A549 (cell line): Measurements from ENCODE around the gene UROC1. TPM values are rescaled to one million over a fixed set of nuclear protein-coding genes. Genes with fewer than 3 reads are reported as not detected.

ENCODE experiments used
- ATAC-seq, 2 experiments: fragments of 200-7000 bp in 1 of 2; fragments of >200 bp in 1 of 2; cut with Nextera tagmentation in 1 of 2; cut with Tn5 transposase in 1 of 2; 3 replicates each; pipeline versions ENCODE4 v1.8.0 to v1.9.1; 2018 to 2020; ENCODE audit warnings: mild to moderate bottlenecking in 1 of 2, moderate library complexity in 1 of 2
- CTCF ChIA-PET: fragments of 300-600 bp; sonication (Branson Sonifier 250); formaldehyde crosslinking; extraction: SDS; loops from one replicate; lab custom pipeline; 2021; ENCODE audit warnings: antibody characterized with exemption, inconsistent platforms; lab: Yijun Ruan, JAX
- POLR2A ChIA-PET: fragments of 350-600 bp; formaldehyde crosslinking; extraction: SDS; loops from one replicate; lab custom pipeline; 2021; ENCODE audit warnings: antibody characterized with exemption, inconsistent platforms; lab: Yijun Ruan, JAX
- DNase-seq, 2 experiments: peaks; one replicate each; pipeline versions ENCODE4 v3.0.0 to v3.0.0-alpha.2; 2011 to 2016; ENCODE audit warnings: low read depth in 1 of 2, low spot score in 1 of 2
- FAIRE-seq: peaks from 2 replicates; lab custom pipeline; 2011; peaks lifted over from hg19 to GRCh38; lab: Jason Lieb, UNC
- H3K27ac ChIP-seq, 2 experiments: fragments of >200 bp; sonication (Bioruptor Twin); formaldehyde crosslinking; 3 replicates each; pipeline ENCODE4 v1.5.1; 2016 to 2017
- H3K4me1 ChIP-seq: fragments of >200 bp; sonication (Bioruptor Twin); formaldehyde crosslinking; 3 replicates; pipeline ENCODE4 v1.6.1; 2016
- H3K4me2 ChIP-seq: fragments of >200 bp; sonication (Bioruptor Twin); formaldehyde crosslinking; 3 replicates; pipeline ENCODE4 v1.6.1; 2016
- H3K4me3 ChIP-seq: fragments of >200 bp; sonication (Bioruptor Twin); formaldehyde crosslinking; 3 replicates; pipeline ENCODE4 v1.5.1; 2016
- H3K9me3 ChIP-seq: fragments of >200 bp; sonication (Bioruptor Twin); formaldehyde crosslinking; 3 replicates; pipeline ENCODE4 v1.6.1; 2016
- CEBPB ChIP-seq, 2 experiments: fragments of >200 bp in 1 of 2; sonication (Bioruptor Twin) in 1 of 2; formaldehyde crosslinking in 1 of 2; IDR thresholded peaks; 2 replicates each; pipeline ENCODE4 v1.6.1; 2012 to 2016
- CTCF ChIP-seq: fragments of >200 bp; sonication (Bioruptor Twin); formaldehyde crosslinking; IDR thresholded peaks from 3 replicates; pipeline ENCODE4 v1.5.1; 2016
- EHMT2 ChIP-seq: fragments of 200-600 bp; sonication (generic); IDR thresholded peaks from 2 replicates; pipeline ENCODE4 v1.6.1; 2016; ENCODE audit warnings: antibody characterized with exemption, low read depth, mild to moderate bottlenecking, moderate library complexity
- WGBS: methylation state at CpG from one replicate; pipeline ENCODE4 v1.1.6; 2017; ENCODE audit errors: missing lambda C conversion rate; 5-methylcytosine and 5-hydroxymethylcytosine counted together
- polyA plus RNA-seq, 4 experiments: library from polyadenylated mRNA; depleted of rRNA in 3 of 4; stranded (reverse); fragments of >200 nt; fragmentation: RNase III in 1 of 4; extraction: RNeasy Plus Mini Kit Qiagen cat#74134 plus additional on column Dnase treatment in 1 of 4; gene quantifications; 2 replicates in 3 of 4; 3 replicates in 1 of 4; pipeline ENCODE4 v1.2.3, GENCODE V29; 2011 to 2017
- small RNA-seq, 6 experiments: library from RNA; depleted of rRNA; stranded (forward); fragments of <200 nt; gene quantifications; one replicate each; pipeline ENCODE3, GENCODE V24; 2012

Gene UROC1
- polyA plus RNA-seq, 2 of the 4 experiments (the other 2 are of a cell fraction), result not detected

GRCh38 chr3:126432361-126433104, 85.0 kb downstream of the UROC1 start:
- ATAC-seq (no peak), FAIRE-seq (no peak), DNase-seq (no peak)
- Histone ChIP-seq H3K9me3 (no peaks in the 10 kb centered on the region), H3K4me2 (no peak overlapping the region), H3K4me3 (no peak overlapping the region), H3K4me1 (no peaks in the 10 kb centered on the region), H3K27ac (no peak overlapping the region)
- ChIA-PET CTCF (no interaction called here), POLR2A (no interaction called here)
- WGBS, result 90% methylated on average over 3 of the region's 4 CpGs
- TF ChIP-seq CTCF (no peak), EHMT2 (no peak), CEBPB (IDR thresholded peaks at IDR 0.05) (no peak)
- TF ChIP-seq, all 56 proteins: peak for 0

Small RNA genes lying within 50 kb of the gene (small RNA-seq; reads per million reads assigned to genes)
- gene RNA5SP138, result 0 reads per million in 6 experiments

Other genes with a start within 250 kb of the UROC1 start
- not detected in 2 replicates for gene KLF15, start 160.4 kb downstream of the UROC1 start, polyA plus RNA-seq (2011; rRNA removed)
- not detected in 3 replicates for gene KLF15, start 160.4 kb downstream of the UROC1 start, polyA plus RNA-seq (2017; fragmentation: RNase III; extraction: RNeasy Plus Mini Kit Qiagen cat#74134 plus additional on column Dnase treatment)
- gene CFAP100, start 122.9 kb downstream of the UROC1 start, polyA plus RNA-seq (2011; rRNA removed), result not detected in 2 replicates
- not detected in 3 replicates for gene CFAP100, start 122.9 kb downstream of the UROC1 start, polyA plus RNA-seq (2017; fragmentation: RNase III; extraction: RNeasy Plus Mini Kit Qiagen cat#74134 plus additional on column Dnase treatment)
- 8.5 and 13.6 TPM in 2 replicates for gene ZXDC, start 41.9 kb downstream of the UROC1 start, polyA plus RNA-seq (2011; rRNA removed)
- gene ZXDC, start 41.9 kb downstream of the UROC1 start, polyA plus RNA-seq (2017; fragmentation: RNase III; extraction: RNeasy Plus Mini Kit Qiagen cat#74134 plus additional on column Dnase treatment), result 5.8 to 6.1 TPM (median 6.0 TPM) in 3 replicates
- gene CHST13, start 6.4 kb upstream of the UROC1 start, polyA plus RNA-seq (2011; rRNA removed), result 0.26 and 0.30 TPM in 2 replicates
- 0.49 to 0.59 TPM (median 0.52 TPM) in 3 replicates for gene CHST13, start 6.4 kb upstream of the UROC1 start, polyA plus RNA-seq (2017; fragmentation: RNase III; extraction: RNeasy Plus Mini Kit Qiagen cat#74134 plus additional on column Dnase treatment)
- not detected in 2 replicates for gene C3orf22, start 41.2 kb upstream of the UROC1 start, polyA plus RNA-seq (2011; rRNA removed)
- gene C3orf22, start 41.2 kb upstream of the UROC1 start, polyA plus RNA-seq (2017; fragmentation: RNase III; extraction: RNeasy Plus Mini Kit Qiagen cat#74134 plus additional on column Dnase treatment), result not detected in 3 replicates
- gene TXNRD3, start 137.4 kb upstream of the UROC1 start, polyA plus RNA-seq (2011; rRNA removed), result 5.8 and 11.8 TPM in 2 replicates
- gene TXNRD3, start 137.4 kb upstream of the UROC1 start, polyA plus RNA-seq (2017; fragmentation: RNase III; extraction: RNeasy Plus Mini Kit Qiagen cat#74134 plus additional on column Dnase treatment), result 4.4 to 5.2 TPM (median 4.6 TPM) in 3 replicates
- gene CHCHD6, start 186.5 kb upstream of the UROC1 start, polyA plus RNA-seq (2011; rRNA removed), result 13.7 and 15.0 TPM in 2 replicates
- 18.1 to 18.9 TPM (median 18.3 TPM) in 3 replicates for gene CHCHD6, start 186.5 kb upstream of the UROC1 start, polyA plus RNA-seq (2017; fragmentation: RNase III; extraction: RNeasy Plus Mini Kit Qiagen cat#74134 plus additional on column Dnase treatment)